ENCODE measurements around the gene NCOR2. TPM values are rescaled to one million over a fixed set of nuclear protein-coding genes. Genes with fewer than 3 reads are reported as not detected.

Gene NCOR2
- total RNA-seq, 3 donors from 2014 or later (not counting 1 experiment from before 2014, with no cell fraction given), result 109 to 126 (median 125) TPM

DNA sequence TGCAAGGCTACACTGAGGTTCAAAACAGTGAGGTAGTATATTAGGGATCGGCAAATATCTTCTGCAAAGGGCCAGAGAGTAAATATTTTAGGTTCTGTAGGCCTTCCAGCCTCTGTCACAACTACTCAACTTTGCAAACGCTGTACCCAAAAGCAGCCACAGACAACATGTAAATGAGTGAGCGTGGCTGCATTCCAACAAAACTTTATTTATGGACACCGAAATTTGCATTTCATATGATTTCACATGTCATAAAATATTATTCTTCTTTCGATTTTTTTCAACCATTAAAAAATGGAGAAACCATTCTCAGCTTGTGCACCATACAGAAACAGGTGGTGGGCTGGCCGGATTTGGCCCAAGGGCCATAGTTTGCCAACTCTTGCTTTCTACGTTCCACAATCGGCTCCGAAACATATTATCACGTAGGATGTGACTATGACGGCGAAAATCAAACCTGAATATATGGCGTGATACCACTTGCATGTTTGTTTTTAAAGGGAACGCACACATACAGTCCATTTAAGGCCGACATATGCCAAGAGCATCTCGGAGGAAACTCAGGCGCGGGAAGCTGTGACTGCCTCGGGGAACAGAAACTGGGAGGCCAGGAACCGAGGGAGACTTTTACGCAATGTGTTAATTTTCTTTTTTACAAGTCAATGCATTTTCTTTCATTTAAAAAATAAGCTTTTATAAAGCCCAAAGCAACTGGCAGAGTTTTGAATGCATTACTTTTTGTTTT lies 7.1 kb downstream of the NCOR2 start:
- H3K4me3 ChIP-seq (ENCODE audit: low read length), result no peak overlapping the region
- H3K27ac ChIP-seq (ENCODE audit: low read length), result no peak overlapping the region
- H3K9me3 ChIP-seq (ENCODE audit: control insufficient read depth, insufficient read depth, low read length), result no peaks in the 10 kb centered on the region
- TF ChIP-seq, protein P1, sequence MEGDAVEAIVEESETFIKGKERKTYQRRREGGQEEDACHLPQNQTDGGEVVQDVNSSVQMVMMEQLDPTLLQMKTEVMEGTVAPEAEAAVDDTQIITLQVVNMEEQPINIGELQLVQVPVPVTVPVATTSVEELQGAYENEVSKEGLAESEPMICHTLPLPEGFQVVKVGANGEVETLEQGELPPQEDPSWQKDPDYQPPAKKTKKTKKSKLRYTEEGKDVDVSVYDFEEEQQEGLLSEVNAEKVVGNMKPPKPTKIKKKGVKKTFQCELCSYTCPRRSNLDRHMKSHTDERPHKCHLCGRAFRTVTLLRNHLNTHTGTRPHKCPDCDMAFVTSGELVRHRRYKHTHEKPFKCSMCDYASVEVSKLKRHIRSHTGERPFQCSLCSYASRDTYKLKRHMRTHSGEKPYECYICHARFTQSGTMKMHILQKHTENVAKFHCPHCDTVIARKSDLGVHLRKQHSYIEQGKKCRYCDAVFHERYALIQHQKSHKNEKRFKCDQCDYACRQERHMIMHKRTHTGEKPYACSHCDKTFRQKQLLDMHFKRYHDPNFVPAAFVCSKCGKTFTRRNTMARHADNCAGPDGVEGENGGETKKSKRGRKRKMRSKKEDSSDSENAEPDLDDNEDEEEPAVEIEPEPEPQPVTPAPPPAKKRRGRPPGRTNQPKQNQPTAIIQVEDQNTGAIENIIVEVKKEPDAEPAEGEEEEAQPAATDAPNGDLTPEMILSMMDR (IDR thresholded peaks at IDR 0.05), result no peak
- H3K9me3 Mint-ChIP-seq, result no peaks in the 10 kb centered on the region
- no peak overlapping the region for H3K27ac Mint-ChIP-seq
- H3K4me1 ChIP-seq (ENCODE audit: control insufficient read depth, insufficient read depth, low read length), result peaks cover 14% of the 10 kb centered on the region
- no peaks in the 10 kb centered on the region for H3K27me3 Mint-ChIP-seq (ENCODE audit: low read depth in 2 of 2)
- intact Hi-C loops (cut with micrococcal nuclease), result no loop called here
- 93% methylated on average over 21 of the region's 21 CpGs for WGBS (ENCODE audit: insufficient coverage)
- ATAC-seq, result no peak
- H3K36me3 ChIP-seq (ENCODE audit: control insufficient read depth, insufficient read depth, low read length), result peaks cover 2% of the 10 kb centered on the region
- DNase-seq, result no peak
- peaks cover 12 to 25% of the 10 kb centered on the region in 2 donors for H3K4me1 Mint-ChIP-seq
- H3K36me3 Mint-ChIP-seq, result no peaks in the 10 kb centered on the region
- H3K27me3 ChIP-seq (ENCODE audit: control insufficient read depth, insufficient read depth, low read length), result no peaks in the 10 kb centered on the region
- H3K4me3 Mint-ChIP-seq, result no peak overlapping the region

DNA sequence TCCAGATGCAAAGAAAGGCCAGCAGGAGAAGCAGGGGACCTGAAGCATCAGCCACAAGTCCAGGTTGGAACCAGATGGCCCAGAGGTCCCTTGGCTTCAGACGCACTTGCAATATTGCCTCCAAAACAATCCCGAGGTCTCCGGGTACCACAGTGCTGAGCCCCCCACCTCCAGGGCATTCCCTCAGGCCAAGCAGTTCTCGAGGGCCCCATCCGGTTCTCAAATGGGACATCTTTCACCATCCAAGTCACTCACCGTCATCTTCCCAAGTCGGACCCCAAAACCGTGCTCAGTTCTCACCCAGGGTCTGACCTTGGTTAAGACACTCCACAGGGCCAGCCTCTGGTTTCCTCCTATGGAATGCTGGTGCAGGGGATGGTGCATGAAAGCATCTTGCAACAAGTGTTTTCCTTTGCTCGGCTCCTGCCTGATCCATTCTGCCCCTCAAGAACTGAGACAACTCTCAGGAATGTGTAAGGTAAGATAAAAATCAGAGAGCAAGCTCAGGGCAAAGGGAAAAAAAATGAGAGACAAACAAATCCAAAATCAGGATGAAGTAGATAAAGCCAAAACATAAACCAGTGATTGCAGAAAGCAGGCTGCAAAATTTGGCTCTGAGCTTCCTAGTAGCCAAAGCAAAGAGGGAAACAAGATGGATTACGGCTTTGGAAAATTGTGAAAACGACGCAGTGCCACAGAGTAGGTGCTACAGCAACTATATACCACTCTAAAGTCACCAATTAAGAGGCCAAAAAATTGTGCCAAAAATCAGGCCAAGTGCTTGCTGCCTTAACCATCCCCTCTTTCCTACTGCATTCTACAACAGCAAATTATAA lies 8.0 kb downstream of the NCOR2 start:
- Mint-ChIP-seq H3K36me3 (no peaks in the 10 kb centered on the region), H3K27me3 (ENCODE audit: low read depth in 2 of 2) (no peaks in the 10 kb centered on the region), H3K9me3 (no peaks in the 10 kb centered on the region), H3K27ac (no peak overlapping the region), H3K4me1 (peaks cover 15 to 33% of the 10 kb centered on the region in 2 donors), H3K4me3 (no peak overlapping the region)
- Histone ChIP-seq H3K36me3 (ENCODE audit: control insufficient read depth, insufficient read depth, low read length) (peaks cover 2% of the 10 kb centered on the region), H3K4me3 (ENCODE audit: low read length) (no peak overlapping the region), H3K4me1 (ENCODE audit: control insufficient read depth, insufficient read depth, low read length) (peaks cover 16% of the 10 kb centered on the region), H3K9me3 (ENCODE audit: control insufficient read depth, insufficient read depth, low read length) (no peaks in the 10 kb centered on the region), H3K27me3 (ENCODE audit: control insufficient read depth, insufficient read depth, low read length) (no peaks in the 10 kb centered on the region), H3K27ac (ENCODE audit: low read length) (no peak overlapping the region)
- WGBS (ENCODE audit: insufficient coverage), result 97% methylated on average over 12 of the region's 12 CpGs
- intact Hi-C loops (cut with micrococcal nuclease), result no loop called here
- ATAC-seq (no peak), DNase-seq (no peak)
- TF ChIP-seq, protein P1 (IDR thresholded peaks at IDR 0.05), result no peak

DNA sequence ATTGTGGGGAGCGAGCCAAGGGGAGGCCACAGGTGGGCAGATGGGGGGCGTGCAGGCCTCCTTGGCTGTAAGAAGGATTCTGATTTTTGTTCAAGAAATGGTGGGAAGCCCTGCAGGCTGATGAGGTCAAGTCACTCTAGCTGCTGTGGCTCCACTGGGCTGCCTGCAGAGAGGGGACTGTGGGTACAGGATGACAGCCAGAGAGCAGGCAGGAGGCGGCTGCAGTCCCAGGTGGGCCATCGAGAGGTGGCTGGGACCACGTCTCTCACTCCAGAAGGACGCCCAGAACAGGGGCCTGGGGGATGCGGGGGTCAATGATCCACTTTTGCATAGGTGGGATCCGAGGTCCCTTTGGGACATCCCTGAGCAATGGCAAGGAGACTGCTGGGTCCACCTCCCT lies 9.1 kb downstream of the NCOR2 start:
- no peaks in the 10 kb centered on the region for H3K27me3 ChIP-seq (ENCODE audit: control insufficient read depth, insufficient read depth, low read length)
- Mint-ChIP-seq H3K4me1 (peaks cover 18 to 43% of the 10 kb centered on the region in 2 donors), H3K4me3 (no peak overlapping the region), H3K36me3 (no peaks in the 10 kb centered on the region), H3K9me3 (no peaks in the 10 kb centered on the region), H3K27me3 (ENCODE audit: low read depth in 2 of 2) (no peaks in the 10 kb centered on the region), H3K27ac (no peak overlapping the region)
- H3K4me3 ChIP-seq (ENCODE audit: low read length), result no peak overlapping the region
- no peaks in the 10 kb centered on the region for H3K9me3 ChIP-seq (ENCODE audit: control insufficient read depth, insufficient read depth, low read length)
- H3K27ac ChIP-seq (ENCODE audit: low read length), result no peak overlapping the region
- no peak for ATAC-seq
- TF ChIP-seq, protein P1 (IDR thresholded peaks at IDR 0.05), result no peak
- peaks cover 23% of the 10 kb centered on the region for H3K4me1 ChIP-seq (ENCODE audit: control insufficient read depth, insufficient read depth, low read length)
- intact Hi-C loops (cut with micrococcal nuclease), result no loop called here
- no peak for DNase-seq
- 90% methylated on average over 8 of the region's 8 CpGs for WGBS (ENCODE audit: insufficient coverage)
- H3K36me3 ChIP-seq (ENCODE audit: control insufficient read depth, insufficient read depth, low read length), result peaks cover 2% of the 10 kb centered on the region
